SKM-1 treated with dmso at 0.1 percent for 144 hours (cell line): Measurements from ENCODE around the gene TARBP2.

ENCODE experiments used
- DNase-seq: peaks from one replicate; lab custom pipeline; 2025; ENCODE audit not compliant: unreplicated experiment; lab: John Stamatoyannopoulos, UW

TARBP2 gene

DNA sequence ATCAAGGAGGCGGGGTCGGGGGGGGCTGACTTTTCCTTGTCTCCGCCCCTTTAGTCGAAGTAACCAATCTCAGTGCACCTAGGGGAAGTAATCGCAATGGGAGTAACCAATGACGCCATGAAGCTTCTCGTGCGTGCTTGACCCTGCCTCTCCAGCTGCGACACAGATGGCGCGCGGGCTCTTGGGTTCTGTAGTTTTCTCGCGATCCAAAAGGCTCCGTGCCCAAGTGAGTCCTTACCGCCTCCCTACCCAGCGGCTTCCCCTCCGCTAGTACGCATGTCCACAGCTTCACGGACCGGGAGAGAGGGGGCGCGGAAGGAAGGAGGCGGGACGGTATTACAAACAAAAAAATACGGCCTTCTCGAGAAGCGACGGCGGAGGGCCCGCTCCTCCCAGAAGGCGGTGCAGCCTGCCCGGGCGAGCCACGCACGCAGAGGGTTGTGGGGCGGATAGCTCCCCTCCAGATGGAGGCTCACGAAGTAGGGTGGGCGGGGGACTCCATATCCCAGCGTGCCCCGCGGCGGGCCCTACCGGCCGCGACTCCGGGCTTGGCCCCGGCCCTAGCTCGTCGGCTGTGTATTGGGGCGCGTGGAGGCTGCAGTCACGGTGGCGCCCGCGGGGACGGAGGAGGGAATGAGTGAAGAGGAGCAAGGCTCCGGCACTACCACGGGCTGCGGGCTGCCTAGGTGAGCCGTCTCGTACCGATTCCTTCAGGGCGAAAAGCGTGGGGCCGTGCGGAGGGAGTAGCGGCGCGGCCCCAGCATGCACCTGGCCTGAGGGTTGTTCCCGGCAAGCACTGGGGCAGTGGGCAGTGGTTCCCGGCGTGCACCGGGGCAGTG lies at the start of gene TARBP2:
Gene TARBP2, plus strand, starts transcription at position 508 of the 839 bp plus-strand sequence. Its CDS starts 126 bp downstream, at position 634.
- DNase-seq = peak; percentile 87

- DNase-seq = peak; percentile 90
Observed at GRCh38 chr12:53451661-53452158, 49.4 kb upstream of the TARBP2 start, which contains the start of gene PCBP2. Gene PCBP2, plus strand, starts transcription at chr12:53452102. Its CDS starts 2,699 bp downstream, at chr12:53454801.

- DNase-seq = no peak
Observed at GRCh38 chr12:53452159-53453077, 48.7 kb upstream of the TARBP2 start.

- no peak for DNase-seq
Observed at GRCh38 chr12:53453953-53454640, 47.0 kb upstream of the TARBP2 start.

- DNase-seq = no peak
Observed at GRCh38 chr12:53454707-53455106, 46.4 kb upstream of the TARBP2 start.

GRCh38 chr12:53456654-53457366 lies 44.3 kb upstream of the TARBP2 start:
- DNase-seq = no peak

DNA sequence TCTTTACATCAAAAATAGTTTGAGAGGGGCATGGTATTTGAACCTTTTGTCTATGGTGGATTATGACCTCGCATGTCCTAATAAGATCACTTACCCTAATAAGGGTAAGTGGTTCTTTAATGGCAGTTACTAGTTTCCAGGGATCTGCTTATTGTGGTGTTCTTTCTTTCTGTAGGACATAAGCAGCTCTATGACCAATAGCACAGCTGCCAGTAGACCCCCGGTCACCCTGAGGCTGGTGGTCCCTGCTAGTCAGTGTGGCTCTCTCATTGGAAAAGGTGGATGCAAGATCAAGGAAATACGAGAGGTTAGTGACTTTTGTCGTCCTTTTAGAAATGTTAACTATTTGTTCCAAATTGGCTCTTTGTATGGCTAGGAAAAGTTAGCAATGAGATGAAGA lies 42.0 kb upstream of the TARBP2 start:
- DNase-seq = no peak

GRCh38 chr12:53461059-53461458 lies 40.0 kb upstream of the TARBP2 start:
- no peak for DNase-seq

DNA sequence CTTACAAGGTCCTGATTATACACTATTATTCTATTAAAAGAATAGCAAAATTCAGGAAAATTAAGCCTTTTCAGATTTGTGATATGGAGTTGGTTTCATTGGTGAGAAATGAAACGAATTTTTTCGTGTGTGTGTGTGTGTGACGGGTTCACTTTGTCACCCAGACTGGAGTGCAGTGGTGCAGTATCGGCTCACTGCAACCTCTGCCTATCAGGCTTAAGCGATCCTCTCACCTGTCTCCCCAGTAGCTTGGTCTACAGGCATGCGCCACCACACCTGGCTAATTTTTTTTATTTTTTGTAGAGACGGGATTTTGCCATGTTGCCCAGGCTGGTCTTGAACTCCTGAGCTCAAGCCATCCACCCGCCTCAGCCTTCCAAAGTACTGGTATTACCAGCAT lies 39.5 kb upstream of the TARBP2 start:
- DNase-seq = no peak

- no peak for DNase-seq
Observed at GRCh38 chr12:53462935-53463334, 38.1 kb upstream of the TARBP2 start.

DNA sequence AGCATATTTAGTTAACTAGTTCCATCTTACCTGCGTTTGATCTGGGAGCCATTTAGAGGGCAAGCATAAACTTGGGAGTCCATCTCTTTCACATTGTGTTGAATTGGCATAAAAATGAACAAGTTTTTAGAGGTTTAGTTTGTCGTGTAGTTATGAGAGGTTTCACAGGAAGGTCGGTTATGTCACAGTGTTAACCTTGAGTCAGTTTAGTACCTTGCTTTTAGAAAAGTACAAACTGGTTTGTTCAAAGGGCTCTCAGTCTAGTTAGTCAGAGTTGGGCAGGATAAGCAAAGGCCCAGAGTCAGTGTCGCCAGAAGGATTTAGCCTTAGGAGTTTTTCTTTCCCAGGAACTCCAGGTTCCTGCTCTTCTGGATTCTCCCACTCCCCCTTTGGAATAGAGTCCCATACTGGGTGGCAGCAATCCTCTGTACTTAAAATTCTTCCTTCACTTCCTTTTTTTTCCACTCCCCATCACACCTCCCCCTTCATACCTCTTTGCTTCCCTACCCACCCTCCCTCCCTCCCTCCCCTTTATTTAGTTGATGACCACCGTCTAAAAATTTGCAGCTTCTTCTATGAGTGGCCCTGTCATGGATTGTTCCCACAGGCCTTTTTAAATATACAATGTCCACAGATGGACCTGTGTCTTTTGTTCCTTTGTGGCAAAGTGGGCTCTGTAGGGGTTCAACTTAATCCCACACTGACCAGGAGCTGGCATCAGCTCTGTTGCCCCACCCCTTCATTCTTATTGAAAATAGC lies 37.1 kb upstream of the TARBP2 start:
- DNase-seq = no peak

DNA sequence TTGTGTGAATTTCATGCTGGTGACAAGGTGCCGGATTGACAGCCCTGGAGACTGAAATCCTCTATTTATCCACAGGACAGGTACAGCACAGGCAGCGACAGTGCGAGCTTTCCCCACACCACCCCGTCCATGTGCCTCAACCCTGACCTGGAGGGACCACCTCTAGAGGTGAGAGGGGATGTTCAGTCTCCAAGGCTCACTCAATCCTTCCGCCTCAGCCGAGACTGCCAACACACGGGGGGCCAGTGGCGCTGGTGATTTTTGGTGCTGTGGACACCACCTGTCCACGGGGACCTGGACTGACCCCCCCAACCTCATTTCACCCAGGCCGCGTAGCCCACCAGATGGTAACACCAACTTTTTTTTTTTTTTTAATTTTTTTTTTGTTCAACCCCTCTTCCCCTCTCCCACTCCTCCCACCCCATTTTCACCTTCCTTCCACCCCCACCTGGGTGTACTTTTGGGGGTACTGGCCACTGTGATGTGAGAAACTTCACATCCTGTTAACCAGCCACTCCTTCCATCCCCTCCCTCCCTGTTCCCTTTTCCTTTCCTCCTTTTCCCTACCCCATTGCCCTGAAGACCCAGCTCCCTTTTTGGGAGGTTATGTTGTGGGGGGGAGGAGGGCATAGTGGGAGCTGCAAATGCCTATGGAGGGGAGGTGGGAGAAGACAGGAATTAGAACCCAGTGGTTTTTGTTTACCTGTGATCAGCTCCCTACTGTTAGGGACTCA lies 36.2 kb upstream of the TARBP2 start:
- no peak for DNase-seq

GRCh38 chr12:53465679-53466078 lies 35.4 kb upstream of the TARBP2 start:
- no peak for DNase-seq

DNA sequence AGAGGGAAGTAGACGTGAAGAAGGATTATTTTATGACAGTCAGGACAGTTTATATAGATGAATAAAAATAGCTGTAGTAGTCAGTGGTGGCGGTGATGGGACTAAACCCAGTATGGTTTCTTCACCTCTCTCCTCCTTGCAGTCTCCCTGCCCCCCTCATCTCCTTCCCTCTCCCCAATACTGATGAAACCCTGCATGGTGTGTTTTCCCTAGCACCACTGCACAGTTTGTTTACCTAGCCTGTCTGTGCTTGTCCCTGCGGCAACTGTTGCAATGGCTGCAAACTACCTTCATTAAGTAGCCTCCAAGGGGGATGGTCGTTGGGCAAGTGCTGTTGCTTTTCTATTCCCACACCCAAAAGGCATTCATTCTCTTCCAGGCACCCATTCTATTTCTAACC lies 34.4 kb upstream of the TARBP2 start:
- no peak for DNase-seq

- DNase-seq = no peak
Observed at GRCh38 chr12:53467082-53467481, 34.0 kb upstream of the TARBP2 start.

DNA sequence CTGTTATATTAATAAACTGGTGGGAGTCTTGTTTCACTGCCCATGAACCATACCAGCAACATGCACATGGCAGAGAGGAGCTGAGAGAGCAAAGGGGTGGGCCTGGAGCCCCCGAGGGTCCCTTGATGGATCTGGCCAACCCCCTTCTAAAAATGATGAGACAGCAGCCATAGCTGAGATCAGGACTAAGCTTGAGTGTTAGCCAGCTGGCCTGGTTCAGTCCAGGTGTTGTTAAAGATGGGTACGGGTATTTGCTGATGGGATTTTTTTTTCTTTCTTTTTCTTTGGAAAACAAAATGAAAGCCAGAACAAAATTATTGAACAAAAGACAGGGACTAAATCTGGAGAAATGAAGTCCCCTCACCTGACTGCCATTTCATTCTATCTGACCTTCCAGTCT lies 33.2 kb upstream of the TARBP2 start:
- no peak for DNase-seq

- no peak for DNase-seq
Observed at GRCh38 chr12:53468282-53468681, 32.8 kb upstream of the TARBP2 start.

DNA sequence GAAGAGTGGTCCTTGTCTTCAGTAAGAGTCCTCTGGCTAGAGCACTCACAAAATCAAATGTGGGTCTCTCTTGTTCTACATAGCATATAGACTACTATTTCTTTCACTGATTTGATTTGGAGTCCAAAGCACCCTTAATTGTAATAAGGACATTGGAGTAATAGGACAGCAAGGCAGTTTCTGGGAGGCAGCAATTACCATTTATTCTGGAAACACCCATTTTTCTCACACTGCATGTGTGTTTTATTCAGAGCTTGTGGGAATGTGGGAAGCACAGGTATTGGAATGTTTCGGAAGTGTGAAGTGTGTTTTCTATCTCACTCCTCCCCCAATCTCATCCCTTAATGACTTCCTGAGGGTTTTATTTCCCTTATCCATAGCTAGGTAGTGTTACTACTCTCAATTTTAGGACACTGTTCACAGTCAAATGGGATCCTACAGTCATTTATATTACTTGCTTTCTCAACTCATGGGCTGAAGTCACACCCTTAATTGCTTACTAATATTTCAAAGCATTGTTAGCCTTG lies 29.0 kb upstream of the TARBP2 start:
- DNase-seq = no peak

GRCh38 chr12:53474077-53474476 lies 27.0 kb upstream of the TARBP2 start:
- DNase-seq = no peak
